Neural progenitor cell (in vitro differentiated cells): ENCODE results near the gene AUTS2. TPM values are rescaled to one million over a fixed set of nuclear protein-coding genes. Genes with fewer than 3 reads are reported as not detected.
A peak's percentile ranks its signal among the peaks of the same experiment; 100 is the strongest.

Source experiments
- DNase-seq: peaks from one replicate; pipeline ENCODE4 v3.0.0-alpha.2; 2016; ENCODE audit warnings: low spot score
- H2AFZ ChIP-seq: fragments of 200-600 bp; sonication (generic); replicated peaks from 2 replicates; pipeline ENCODE4 v1.6.1; 2016; ENCODE audit warnings: antibody characterized with exemption
- H3F3A ChIP-seq: fragments of 200-600 bp; sonication (generic); 2 replicates; pipeline ENCODE4 v1.6.1; 2016; ENCODE audit warnings: antibody characterized with exemption, low read depth
- H3K27ac ChIP-seq: fragments of 200-600 bp; sonication (generic); 2 replicates; pipeline ENCODE4 v1.5.1; 2016; ENCODE audit warnings: mild to moderate bottlenecking
- H3K27me3 ChIP-seq: fragments of 200-600 bp; sonication (generic); 2 replicates; pipeline ENCODE4 v1.6.1; 2016; ENCODE audit warnings: mild to moderate bottlenecking, moderate library complexity
- H3K36me3 ChIP-seq: fragments of 200-600 bp; sonication (generic); 2 replicates; pipeline ENCODE4 v1.5.1; 2016
- H3K4me1 ChIP-seq: fragments of 200-600 bp; sonication (generic); 2 replicates; pipeline ENCODE4 v1.6.1; 2016; ENCODE audit warnings: mixed run types
- H3K4me2 ChIP-seq: fragments of 200-600 bp; sonication (generic); 2 replicates; pipeline ENCODE4 v1.6.1; 2016
- H3K4me3 ChIP-seq: fragments of 200-600 bp; sonication (generic); 2 replicates; pipeline ENCODE4 v1.5.1; 2016
- H3K79me2 ChIP-seq: fragments of 200-600 bp; sonication (generic); 2 replicates; pipeline ENCODE4 v1.6.1; 2016; ENCODE audit warnings: low read depth
- H3K9ac ChIP-seq: fragments of 200-600 bp; sonication (generic); 2 replicates; pipeline ENCODE4 v1.6.1; 2016
- H3K9me3 ChIP-seq: fragments of 200-600 bp; sonication (generic); 2 replicates; pipeline ENCODE4 v1.5.1; 2016; ENCODE audit warnings: low read depth
- H4K20me1 ChIP-seq: fragments of 200-600 bp; sonication (generic); 2 replicates; pipeline ENCODE4 v1.6.1; 2016; ENCODE audit warnings: low read depth
- H3K27ac Mint-ChIP-seq: 3 replicates; pipeline ENCODE4 v1.8.0; 2021; ENCODE audit warnings: mixed read lengths
- H3K27me3 Mint-ChIP-seq: 2 replicates; pipeline ENCODE4 v1.8.0; 2022; ENCODE audit warnings: low read depth, mild to moderate bottlenecking, inconsistent platforms, moderate library complexity, mixed read lengths; ENCODE audit not compliant: insufficient read depth
- H3K36me3 Mint-ChIP-seq: 3 replicates; pipeline ENCODE4 v1.8.0; 2021; ENCODE audit warnings: mixed read lengths
- H3K4me1 Mint-ChIP-seq: 3 replicates; pipeline ENCODE4 v1.8.0; 2021; ENCODE audit warnings: mixed read lengths
- H3K4me3 Mint-ChIP-seq: 3 replicates; pipeline ENCODE4 v1.8.0; 2021; ENCODE audit warnings: mild to moderate bottlenecking, moderate library complexity, mixed read lengths
- H3K9me3 Mint-ChIP-seq: 3 replicates; pipeline ENCODE4 v1.8.0; 2020; ENCODE audit warnings: mixed read lengths
- CTCF ChIP-seq: fragments of 200-600 bp; sonication (generic); IDR thresholded peaks from 2 replicates; pipeline ENCODE4 v1.5.1; 2017; ENCODE audit warnings: antibody characterized with exemption, mild to moderate bottlenecking
- EZH2 ChIP-seq: fragments of 200-600 bp; sonication (generic); IDR thresholded peaks from 2 replicates; pipeline ENCODE4 v1.6.1; 2017; ENCODE audit warnings: antibody characterized with exemption, mild to moderate bottlenecking, moderate library complexity
- EZH2phosphoT487 ChIP-seq: fragments of 200-600 bp; sonication (generic); IDR thresholded peaks from 2 replicates; pipeline ENCODE4 v1.6.1; 2017; ENCODE audit warnings: antibody characterized with exemption
- total RNA-seq: library from RNA; depleted of rRNA; stranded (reverse); fragments of >200 nt; gene quantifications from 2 replicates; pipeline ENCODE4 v1.2.3, GENCODE V29; 2015; ENCODE audit warnings: low replicate concordance

Gene AUTS2
- total RNA-seq, 1 donor from 2014 or later = 50.0 TPM

GRCh38 chr7:70572571-70572970 lies 974.3 kb downstream of the AUTS2 start:
- H3K4me3 ChIP-seq = no peak overlapping the region
- H3K36me3 ChIP-seq = no peaks in the 10 kb centered on the region
- H3F3A ChIP-seq = peaks cover 22% of the 10 kb centered on the region
- peak overlapping the region; percentile 61 for H3K4me3 Mint-ChIP-seq
- H4K20me1 ChIP-seq = peaks cover 50% of the 10 kb centered on the region
- no peak overlapping the region for H3K9ac ChIP-seq
- peaks cover 94% of the 10 kb centered on the region for H3K4me1 Mint-ChIP-seq
- peaks cover 2% of the 10 kb centered on the region for H3K9me3 Mint-ChIP-seq
- DNase-seq = no peak
- peak overlapping the region; percentile 9 for H3K27ac Mint-ChIP-seq
- peaks cover 19% of the 10 kb centered on the region for H3K36me3 Mint-ChIP-seq
- peak overlapping the region; percentile 40 for H3K4me2 ChIP-seq
- H3K4me1 ChIP-seq = peaks cover 31% of the 10 kb centered on the region
- H2AFZ ChIP-seq = no peak overlapping the region
- peaks cover 37% of the 10 kb centered on the region for H3K27me3 Mint-ChIP-seq
- H3K9me3 ChIP-seq = no peaks in the 10 kb centered on the region
- H3K27ac ChIP-seq = no peak overlapping the region
- no peaks in the 10 kb centered on the region for H3K79me2 ChIP-seq
- H3K27me3 ChIP-seq = peaks cover 90% of the 10 kb centered on the region
- TF ChIP-seq EZH2phosphoT487 = no peak
- no peak for TF ChIP-seq EZH2
- TF ChIP-seq CTCF = no peak

- peaks cover 88% of the 10 kb centered on the region for H3K27me3 ChIP-seq
- no peak overlapping the region for H3K27ac ChIP-seq
- no peaks in the 10 kb centered on the region for H3K36me3 ChIP-seq
- peaks cover 3% of the 10 kb centered on the region for H3K9me3 Mint-ChIP-seq
- H3K4me1 Mint-ChIP-seq = peaks cover 92% of the 10 kb centered on the region
- no peak overlapping the region for H3K4me3 Mint-ChIP-seq
- no peak overlapping the region for H3K4me3 ChIP-seq
- H3F3A ChIP-seq = peaks cover 22% of the 10 kb centered on the region
- TF ChIP-seq EZH2phosphoT487 = peak; percentile 100
- TF ChIP-seq CTCF = no peak
- no peak for TF ChIP-seq EZH2
- peaks cover 31% of the 10 kb centered on the region for H3K4me1 ChIP-seq
- H2AFZ ChIP-seq = no peak overlapping the region
- H3K9ac ChIP-seq = no peak overlapping the region
- H3K27me3 Mint-ChIP-seq = peaks cover 37% of the 10 kb centered on the region
- H3K79me2 ChIP-seq = no peaks in the 10 kb centered on the region
- H3K27ac Mint-ChIP-seq = peak overlapping the region; percentile 9
- peak; percentile 89 for DNase-seq
- H3K36me3 Mint-ChIP-seq = peaks cover 19% of the 10 kb centered on the region
- peaks cover 50% of the 10 kb centered on the region for H4K20me1 ChIP-seq
- H3K4me2 ChIP-seq = peak overlapping the region; percentile 59
- no peaks in the 10 kb centered on the region for H3K9me3 ChIP-seq
Measured at GRCh38 chr7:70573071-70573661, 974.9 kb downstream of the AUTS2 start.

GRCh38 chr7:70573696-70574095 lies 975.4 kb downstream of the AUTS2 start:
- Mint-ChIP-seq H3K4me3 (peak overlapping the region; percentile 14), H3K4me1 (peaks cover 87% of the 10 kb centered on the region)
- no peak for DNase-seq

More at GRCh38 chr7:70573696-70574095, 975.4 kb downstream of the AUTS2 start:
- Histone ChIP-seq H3K9me3 (no peaks in the 10 kb centered on the region), H3F3A (peaks cover 22% of the 10 kb centered on the region), H3K79me2 (no peaks in the 10 kb centered on the region), H3K27me3 (peaks cover 86% of the 10 kb centered on the region), H3K9ac (no peak overlapping the region), H3K4me3 (no peak overlapping the region), H3K27ac (no peak overlapping the region), H4K20me1 (peaks cover 50% of the 10 kb centered on the region), H2AFZ (no peak overlapping the region), H3K36me3 (no peaks in the 10 kb centered on the region), H3K4me1 (peaks cover 31% of the 10 kb centered on the region), H3K4me2 (peak overlapping the region; percentile 59)
- Mint-ChIP-seq H3K9me3 (peaks cover 7% of the 10 kb centered on the region), H3K27me3 (peaks cover 37% of the 10 kb centered on the region), H3K27ac (no peak overlapping the region), H3K36me3 (peaks cover 19% of the 10 kb centered on the region)
- no peak for TF ChIP-seq EZH2phosphoT487
- no peak for TF ChIP-seq EZH2
- TF ChIP-seq CTCF = no peak
